Kidney epithelial cell (primary cell): ENCODE data around the gene NCMAP. TPM values are rescaled to one million over a fixed set of nuclear protein-coding genes. Genes with fewer than 3 reads are reported as not detected.

ENCODE experiments used
- DNase-seq: peaks from one replicate; pipeline ENCODE4 v3.0.0-alpha.2; 2010; ENCODE audit warnings: low read depth
- H3K27me3 ChIP-seq: 2 replicates; pipeline ENCODE4 v1.6.0; 2011; ENCODE audit warnings: low read length; ENCODE audit not compliant: control insufficient read depth, insufficient read depth
- H3K36me3 ChIP-seq: 2 replicates; pipeline ENCODE4 v1.5.1; 2011; ENCODE audit warnings: low read length; ENCODE audit not compliant: control insufficient read depth, insufficient read depth
- H3K4me3 ChIP-seq: 2 replicates; pipeline ENCODE4 v1.5.1; 2011; ENCODE audit warnings: low read depth, mild to moderate bottlenecking, control low read depth, low read length
- total RNA-seq: library from RNA; depleted of rRNA; stranded (reverse); fragments of >200 nt; gene quantifications from 2 replicates; pipeline ENCODE4 v1.2.3, GENCODE V29; 2015
- TF ChIP-seq, protein P1 (sequence below): IDR thresholded peaks from 2 replicates; pipeline ENCODE4 v1.5.1; 2011; ENCODE audit warnings: mild to moderate bottlenecking, moderate library complexity, low read length, control low read depth, inconsistent platforms; ENCODE audit not compliant: insufficient read depth, poor library complexity, severe bottlenecking

Gene NCMAP
- total RNA-seq, 1 donor from 2014 or later, result 1.5 TPM

DNA sequence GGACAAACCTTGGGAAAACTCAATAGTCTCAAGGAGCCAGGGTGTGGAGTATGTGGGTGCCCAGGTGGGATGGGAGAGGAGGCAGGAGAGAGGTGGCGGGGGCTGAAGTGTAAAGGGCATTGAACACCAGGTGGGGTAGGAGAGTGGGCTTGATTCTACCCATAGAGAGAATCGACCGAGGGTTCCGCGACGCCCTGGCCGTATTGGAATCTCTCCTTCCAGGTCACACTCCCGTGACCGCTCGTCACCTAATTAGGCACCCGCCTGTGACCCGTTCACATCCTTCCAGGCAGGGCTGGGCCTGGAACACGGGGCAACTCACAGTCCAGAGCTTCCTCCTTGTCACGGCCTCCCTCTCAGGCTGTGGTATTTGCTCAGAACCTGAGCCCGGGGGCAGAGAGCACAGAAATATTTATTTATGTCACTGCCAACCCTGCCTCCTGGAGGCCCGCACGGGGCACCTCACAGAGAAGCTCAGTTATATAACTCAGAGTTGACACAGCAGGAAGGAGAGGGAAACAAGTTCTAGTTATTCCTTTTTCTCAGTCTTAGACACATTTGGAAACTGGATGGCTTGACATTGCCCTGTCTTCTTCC is 12.0 kb downstream of the NCMAP start:
- DNase-seq, result peak; percentile 10
- Histone ChIP-seq H3K36me3 (no peaks in the 10 kb centered on the region), H3K4me3 (no peak overlapping the region), H3K27me3 (no peaks in the 10 kb centered on the region)
- TF ChIP-seq, protein P1, sequence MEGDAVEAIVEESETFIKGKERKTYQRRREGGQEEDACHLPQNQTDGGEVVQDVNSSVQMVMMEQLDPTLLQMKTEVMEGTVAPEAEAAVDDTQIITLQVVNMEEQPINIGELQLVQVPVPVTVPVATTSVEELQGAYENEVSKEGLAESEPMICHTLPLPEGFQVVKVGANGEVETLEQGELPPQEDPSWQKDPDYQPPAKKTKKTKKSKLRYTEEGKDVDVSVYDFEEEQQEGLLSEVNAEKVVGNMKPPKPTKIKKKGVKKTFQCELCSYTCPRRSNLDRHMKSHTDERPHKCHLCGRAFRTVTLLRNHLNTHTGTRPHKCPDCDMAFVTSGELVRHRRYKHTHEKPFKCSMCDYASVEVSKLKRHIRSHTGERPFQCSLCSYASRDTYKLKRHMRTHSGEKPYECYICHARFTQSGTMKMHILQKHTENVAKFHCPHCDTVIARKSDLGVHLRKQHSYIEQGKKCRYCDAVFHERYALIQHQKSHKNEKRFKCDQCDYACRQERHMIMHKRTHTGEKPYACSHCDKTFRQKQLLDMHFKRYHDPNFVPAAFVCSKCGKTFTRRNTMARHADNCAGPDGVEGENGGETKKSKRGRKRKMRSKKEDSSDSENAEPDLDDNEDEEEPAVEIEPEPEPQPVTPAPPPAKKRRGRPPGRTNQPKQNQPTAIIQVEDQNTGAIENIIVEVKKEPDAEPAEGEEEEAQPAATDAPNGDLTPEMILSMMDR, result peak; percentile 22

DNA sequence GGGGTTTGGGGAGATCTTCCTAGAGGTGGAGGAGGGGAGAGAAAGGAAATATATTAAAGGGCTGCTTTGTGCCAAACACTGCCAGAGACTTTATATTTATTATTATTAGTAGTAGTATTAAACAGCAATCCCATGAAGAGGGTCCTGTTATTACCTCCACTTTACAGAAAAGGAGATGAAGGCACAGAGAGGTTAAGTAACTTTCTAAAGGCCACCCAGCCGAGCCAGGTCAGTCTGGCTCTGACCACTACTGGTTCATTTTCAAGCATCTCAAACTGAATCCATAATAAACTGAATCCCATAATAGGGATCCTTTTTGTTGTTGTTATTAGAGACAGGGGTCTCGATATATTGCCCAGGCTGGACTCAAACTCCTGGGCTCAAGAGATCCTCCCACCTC is 12.6 kb downstream of the NCMAP start:
- Histone ChIP-seq H3K36me3 (no peaks in the 10 kb centered on the region), H3K27me3 (no peaks in the 10 kb centered on the region), H3K4me3 (no peak overlapping the region)
- TF ChIP-seq, protein P1, result no peak
- no peak for DNase-seq

DNA sequence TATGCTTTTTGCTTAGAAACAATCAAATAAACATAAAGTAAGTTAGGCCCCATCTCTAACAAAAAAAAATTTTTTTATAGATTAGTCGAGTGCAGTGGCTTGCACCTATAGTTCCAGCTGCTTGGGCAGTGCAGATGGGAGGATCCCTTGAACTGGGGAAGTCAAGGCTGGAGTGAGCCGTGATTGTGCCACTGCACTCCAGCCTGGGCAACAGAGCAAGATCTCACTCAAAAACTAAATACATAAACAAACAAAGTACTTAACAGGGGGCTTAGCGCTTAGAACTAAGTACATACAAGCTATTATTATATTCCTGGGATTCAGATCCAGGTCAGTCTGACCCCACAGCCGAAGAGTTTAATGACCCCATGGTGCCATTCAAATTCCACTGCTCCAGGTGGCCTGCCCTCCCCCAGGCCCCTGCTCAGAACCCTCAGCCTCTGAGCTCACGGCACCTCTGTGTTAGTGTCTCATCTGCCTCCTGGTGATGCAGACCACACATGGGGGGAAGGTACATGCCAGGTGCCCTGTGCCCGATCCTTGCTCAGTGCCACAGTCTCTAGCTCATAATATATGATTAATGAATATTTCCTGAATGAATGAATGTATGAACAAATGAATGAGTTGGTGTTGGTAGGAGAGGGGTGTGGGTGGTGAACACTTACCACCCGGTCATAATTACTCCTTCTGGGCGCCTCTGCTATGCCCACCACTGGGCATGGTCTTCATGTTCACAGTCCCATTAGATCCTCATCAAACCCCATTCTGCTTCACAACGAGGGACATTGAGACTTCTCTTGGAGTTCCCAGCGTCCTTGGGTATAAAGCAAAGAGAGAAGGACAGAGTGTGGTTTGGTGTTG is 14.6 kb downstream of the NCMAP start:
- DNase-seq, result no peak
- no peaks in the 10 kb centered on the region for H3K36me3 ChIP-seq
- TF ChIP-seq, protein P1, result no peak
- H3K27me3 ChIP-seq, result no peaks in the 10 kb centered on the region
- no peak overlapping the region for H3K4me3 ChIP-seq

DNA sequence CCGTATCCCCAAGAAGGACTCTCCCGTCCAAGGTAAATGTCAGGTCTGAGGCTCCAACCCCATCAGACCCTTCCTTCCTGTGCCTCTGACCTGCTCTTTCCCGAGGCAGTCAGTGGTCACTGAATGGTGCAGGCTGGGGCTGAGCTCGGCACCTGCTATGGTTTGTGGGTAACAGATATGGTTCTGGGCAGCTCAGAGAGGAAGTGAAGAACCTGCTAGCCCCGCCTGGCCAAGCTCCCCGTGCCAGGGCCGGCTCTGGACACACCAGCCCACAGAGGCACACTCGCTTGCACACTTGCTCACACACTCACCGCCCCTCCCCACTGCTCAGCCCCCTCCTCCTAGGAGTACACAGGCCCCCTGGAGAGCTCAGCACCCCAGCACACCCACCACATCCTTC is 16.4 kb downstream of the NCMAP start:
- TF ChIP-seq, protein P1, result no peak
- no peak for DNase-seq
- no peaks in the 10 kb centered on the region for H3K27me3 ChIP-seq
- no peak overlapping the region for H3K4me3 ChIP-seq
- no peaks in the 10 kb centered on the region for H3K36me3 ChIP-seq

DNA sequence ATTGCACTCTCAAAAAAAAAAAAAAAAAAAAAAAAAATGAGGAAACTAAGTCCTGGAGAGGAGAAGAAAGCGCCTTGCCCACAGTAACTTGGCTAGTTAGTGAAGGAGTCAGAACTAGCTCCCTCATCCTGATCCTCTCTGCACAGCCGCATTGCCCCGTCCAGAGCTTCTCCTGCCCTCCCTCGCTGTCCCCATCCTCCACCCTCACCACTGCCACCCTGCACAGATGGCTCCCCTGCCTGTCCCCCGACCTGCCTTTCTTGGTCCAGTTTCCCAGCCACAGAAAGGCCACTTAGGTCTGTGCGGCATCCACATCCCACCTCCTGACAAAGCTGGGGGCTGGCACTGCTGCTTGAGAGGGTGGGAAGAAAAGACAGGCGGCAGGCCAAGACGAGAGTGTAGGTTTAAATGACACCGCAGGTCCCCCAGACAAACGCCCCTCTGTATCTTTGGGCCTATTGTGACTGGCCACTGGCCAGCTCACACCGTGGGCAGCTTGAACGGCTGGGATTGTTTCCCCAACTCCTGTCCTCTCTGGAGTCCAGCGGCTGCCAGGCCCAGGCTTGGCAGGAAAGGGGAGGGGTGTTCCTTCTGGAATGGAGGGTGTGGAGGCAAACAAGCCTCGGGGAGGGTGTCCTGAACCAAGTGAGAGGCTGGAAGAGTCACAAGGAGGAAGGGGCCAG is 20.2 kb downstream of the NCMAP start:
- no peaks in the 10 kb centered on the region for H3K27me3 ChIP-seq
- H3K36me3 ChIP-seq, result no peaks in the 10 kb centered on the region
- TF ChIP-seq, protein P1, result no peak
- no peak overlapping the region for H3K4me3 ChIP-seq
- DNase-seq, result no peak
